ENCODE results near the gene SPSB2. TPM values are rescaled to one million over a fixed set of nuclear protein-coding genes. Genes with fewer than 3 reads are reported as not detected.

SPSB2 gene
- total and polyA plus RNA-seq, 9 of the 15 experiments (the other 6 are each of a cell fraction or from before 2014, with no cell fraction given): 0.10 to 10.6 (median 1.9) TPM

DNA sequence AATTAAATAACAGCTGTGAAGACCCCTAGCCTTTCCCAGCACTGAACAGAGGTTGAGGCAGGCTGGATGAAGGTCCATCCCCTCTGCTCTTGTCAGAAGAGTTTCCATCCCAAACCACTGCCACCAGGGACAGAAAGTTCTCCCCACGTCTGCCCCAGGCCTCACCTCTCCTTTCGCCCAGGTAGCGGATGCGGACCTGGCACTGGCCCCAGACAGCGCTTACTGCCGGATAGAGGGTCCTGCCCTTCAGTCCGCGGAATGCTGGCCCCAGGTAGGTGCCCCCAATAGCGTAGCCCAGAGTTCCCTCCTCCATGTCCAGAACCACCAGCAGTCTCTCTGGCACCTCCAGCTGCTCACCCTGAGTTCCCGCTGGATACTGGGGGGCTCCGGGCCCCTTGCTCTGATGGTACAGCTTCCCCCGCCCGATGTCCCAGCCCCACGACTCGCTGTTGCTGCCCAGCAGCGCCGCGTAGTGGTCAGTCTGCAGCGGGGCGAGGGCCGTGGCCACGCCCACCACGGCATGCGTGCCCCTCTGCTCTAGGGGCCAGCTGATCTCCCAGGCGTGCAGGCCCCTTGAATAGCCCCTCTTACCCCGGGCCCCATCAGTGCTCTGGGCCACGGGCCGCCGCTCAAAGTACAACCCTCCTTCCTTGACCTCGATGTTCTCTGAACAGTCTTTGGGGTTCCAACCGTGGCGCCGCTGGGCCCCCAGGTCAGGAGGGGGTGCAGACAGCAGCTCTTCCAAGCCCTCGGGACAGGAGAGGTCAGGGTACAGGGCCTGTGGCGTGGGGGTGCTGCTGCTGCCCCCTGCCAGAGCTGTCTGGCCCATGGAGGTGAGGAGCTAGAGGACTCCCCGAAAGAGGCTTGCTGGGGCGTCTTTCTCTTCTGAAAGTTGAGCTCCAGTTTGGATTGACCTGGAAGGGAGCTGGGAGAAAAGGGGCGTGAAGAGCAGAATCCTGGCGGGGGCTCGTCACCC is 742 bp downstream of the SPSB2 start (continued):
- TF ChIP-seq HLTF (IDR thresholded peaks at IDR 0.05) (no peak), ZNF445 (CRISPR knock-in tag; IDR thresholded peaks at IDR 0.05; ENCODE audit: low read depth) (no peak), ZNF79 (CRISPR knock-in tag; IDR thresholded peaks at IDR 0.05; ENCODE audit: low read depth) (no peak), NFRKB (IDR thresholded peaks at IDR 0.05; ENCODE audit: low read depth) (no peak), GATAD2B (IDR thresholded peaks at IDR 0.05; ENCODE audit: borderline replicate concordance) (no peak), BMI1 (IDR thresholded peaks at IDR 0.05; ENCODE audit: low read length) (no peak), RBM39 (optimal IDR thresholded peaks at IDR 0.05; ENCODE audit: low read depth, low read length) (no peak), FIP1L1 (IDR thresholded peaks at IDR 0.05; ENCODE audit: low read depth, low read length, poor library complexity, severe bottlenecking) (peak; percentile 85), JUNB (CRISPR knock-in tag; conservative IDR thresholded peaks at IDR 0.05) (no peak), POLR2AphosphoS2 (IDR thresholded peaks at IDR 0.05; ENCODE audit: low read length) (peak; percentile 66; the same call in 1 of the 2 replicates), ZNF140 (CRISPR knock-in tag; IDR thresholded peaks at IDR 0.05) (no peak), POLR2G (IDR thresholded peaks at IDR 0.05; ENCODE audit: low read depth, low read length) (peak; percentile 83)
- TF ChIP-seq, protein P1, sequence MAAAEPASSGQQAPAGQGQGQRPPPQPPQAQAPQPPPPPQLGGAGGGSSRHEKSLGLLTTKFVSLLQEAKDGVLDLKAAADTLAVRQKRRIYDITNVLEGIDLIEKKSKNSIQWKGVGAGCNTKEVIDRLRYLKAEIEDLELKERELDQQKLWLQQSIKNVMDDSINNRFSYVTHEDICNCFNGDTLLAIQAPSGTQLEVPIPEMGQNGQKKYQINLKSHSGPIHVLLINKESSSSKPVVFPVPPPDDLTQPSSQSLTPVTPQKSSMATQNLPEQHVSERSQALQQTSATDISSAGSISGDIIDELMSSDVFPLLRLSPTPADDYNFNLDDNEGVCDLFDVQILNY (CRISPR knock-in tag; IDR thresholded peaks at IDR 0.05): no peak
- TF ChIP-seq, protein P2, sequence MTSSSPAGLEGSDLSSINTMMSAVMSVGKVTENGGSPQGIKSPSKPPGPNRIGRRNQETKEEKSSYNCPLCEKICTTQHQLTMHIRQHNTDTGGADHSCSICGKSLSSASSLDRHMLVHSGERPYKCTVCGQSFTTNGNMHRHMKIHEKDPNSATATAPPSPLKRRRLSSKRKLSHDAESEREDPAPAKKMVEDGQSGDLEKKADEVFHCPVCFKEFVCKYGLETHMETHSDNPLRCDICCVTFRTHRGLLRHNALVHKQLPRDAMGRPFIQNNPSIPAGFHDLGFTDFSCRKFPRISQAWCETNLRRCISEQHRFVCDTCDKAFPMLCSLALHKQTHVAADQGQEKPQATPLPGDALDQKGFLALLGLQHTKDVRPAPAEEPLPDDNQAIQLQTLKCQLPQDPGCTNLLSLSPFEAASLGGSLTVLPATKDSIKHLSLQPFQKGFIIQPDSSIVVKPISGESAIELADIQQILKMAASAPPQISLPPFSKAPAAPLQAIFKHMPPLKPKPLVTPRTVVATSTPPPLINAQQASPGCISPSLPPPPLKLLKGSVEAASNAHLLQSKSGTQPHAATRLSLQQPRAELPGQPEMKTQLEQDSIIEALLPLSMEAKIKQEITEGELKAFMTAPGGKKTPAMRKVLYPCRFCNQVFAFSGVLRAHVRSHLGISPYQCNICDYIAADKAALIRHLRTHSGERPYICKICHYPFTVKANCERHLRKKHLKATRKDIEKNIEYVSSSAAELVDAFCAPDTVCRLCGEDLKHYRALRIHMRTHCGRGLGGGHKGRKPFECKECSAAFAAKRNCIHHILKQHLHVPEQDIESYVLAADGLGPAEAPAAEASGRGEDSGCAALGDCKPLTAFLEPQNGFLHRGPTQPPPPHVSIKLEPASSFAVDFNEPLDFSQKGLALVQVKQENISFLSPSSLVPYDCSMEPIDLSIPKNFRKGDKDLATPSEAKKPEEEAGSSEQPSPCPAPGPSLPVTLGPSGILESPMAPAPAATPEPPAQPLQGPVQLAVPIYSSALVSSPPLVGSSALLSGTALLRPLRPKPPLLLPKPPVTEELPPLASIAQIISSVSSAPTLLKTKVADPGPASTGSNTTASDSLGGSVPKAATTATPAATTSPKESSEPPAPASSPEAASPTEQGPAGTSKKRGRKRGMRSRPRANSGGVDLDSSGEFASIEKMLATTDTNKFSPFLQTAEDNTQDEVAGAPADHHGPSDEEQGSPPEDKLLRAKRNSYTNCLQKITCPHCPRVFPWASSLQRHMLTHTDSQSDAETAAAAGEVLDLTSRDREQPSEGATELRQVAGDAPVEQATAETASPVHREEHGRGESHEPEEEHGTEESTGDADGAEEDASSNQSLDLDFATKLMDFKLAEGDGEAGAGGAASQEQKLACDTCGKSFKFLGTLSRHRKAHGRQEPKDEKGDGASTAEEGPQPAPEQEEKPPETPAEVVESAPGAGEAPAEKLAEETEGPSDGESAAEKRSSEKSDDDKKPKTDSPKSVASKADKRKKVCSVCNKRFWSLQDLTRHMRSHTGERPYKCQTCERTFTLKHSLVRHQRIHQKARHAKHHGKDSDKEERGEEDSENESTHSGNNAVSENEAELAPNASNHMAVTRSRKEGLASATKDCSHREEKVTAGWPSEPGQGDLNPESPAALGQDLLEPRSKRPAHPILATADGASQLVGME (CRISPR knock-in tag; IDR thresholded peaks at IDR 0.05): no peak
- TF ChIP-seq, protein P3, sequence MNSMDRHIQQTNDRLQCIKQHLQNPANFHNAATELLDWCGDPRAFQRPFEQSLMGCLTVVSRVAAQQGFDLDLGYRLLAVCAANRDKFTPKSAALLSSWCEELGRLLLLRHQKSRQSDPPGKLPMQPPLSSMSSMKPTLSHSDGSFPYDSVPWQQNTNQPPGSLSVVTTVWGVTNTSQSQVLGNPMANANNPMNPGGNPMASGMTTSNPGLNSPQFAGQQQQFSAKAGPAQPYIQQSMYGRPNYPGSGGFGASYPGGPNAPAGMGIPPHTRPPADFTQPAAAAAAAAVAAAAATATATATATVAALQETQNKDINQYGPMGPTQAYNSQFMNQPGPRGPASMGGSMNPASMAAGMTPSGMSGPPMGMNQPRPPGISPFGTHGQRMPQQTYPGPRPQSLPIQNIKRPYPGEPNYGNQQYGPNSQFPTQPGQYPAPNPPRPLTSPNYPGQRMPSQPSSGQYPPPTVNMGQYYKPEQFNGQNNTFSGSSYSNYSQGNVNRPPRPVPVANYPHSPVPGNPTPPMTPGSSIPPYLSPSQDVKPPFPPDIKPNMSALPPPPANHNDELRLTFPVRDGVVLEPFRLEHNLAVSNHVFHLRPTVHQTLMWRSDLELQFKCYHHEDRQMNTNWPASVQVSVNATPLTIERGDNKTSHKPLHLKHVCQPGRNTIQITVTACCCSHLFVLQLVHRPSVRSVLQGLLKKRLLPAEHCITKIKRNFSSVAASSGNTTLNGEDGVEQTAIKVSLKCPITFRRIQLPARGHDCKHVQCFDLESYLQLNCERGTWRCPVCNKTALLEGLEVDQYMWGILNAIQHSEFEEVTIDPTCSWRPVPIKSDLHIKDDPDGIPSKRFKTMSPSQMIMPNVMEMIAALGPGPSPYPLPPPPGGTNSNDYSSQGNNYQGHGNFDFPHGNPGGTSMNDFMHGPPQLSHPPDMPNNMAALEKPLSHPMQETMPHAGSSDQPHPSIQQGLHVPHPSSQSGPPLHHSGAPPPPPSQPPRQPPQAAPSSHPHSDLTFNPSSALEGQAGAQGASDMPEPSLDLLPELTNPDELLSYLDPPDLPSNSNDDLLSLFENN (IDR thresholded peaks at IDR 0.05; ENCODE audit: low read depth in 2 of 2, low read length in 2 of 2): 0 out of 4 replicates have a peak, but pooled peaks of 1 of the 2 experiments have one; percentile 16
- TF ChIP-seq, protein P4, sequence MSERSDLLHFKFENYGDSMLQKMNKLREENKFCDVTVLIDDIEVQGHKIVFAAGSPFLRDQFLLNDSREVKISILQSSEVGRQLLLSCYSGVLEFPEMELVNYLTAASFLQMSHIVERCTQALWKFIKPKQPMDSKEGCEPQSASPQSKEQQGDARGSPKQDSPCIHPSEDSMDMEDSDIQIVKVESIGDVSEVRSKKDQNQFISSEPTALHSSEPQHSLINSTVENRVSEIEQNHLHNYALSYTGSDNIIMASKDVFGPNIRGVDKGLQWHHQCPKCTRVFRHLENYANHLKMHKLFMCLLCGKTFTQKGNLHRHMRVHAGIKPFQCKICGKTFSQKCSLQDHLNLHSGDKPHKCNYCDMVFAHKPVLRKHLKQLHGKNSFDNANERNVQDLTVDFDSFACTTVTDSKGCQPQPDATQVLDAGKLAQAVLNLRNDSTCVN (CRISPR knock-in tag; IDR thresholded peaks at IDR 0.05): no peak

Measured in K562 (cell line).